Natural killer cell (primary cell): ENCODE results near the gene RYR1. TPM values are rescaled to one million over a fixed set of nuclear protein-coding genes. Genes with fewer than 3 reads are reported as not detected.
"Not testable (repeated sequence)": the region's sequence is repeated elsewhere in the genome, so short reads cannot be mapped to it uniquely, and the experiment has no call there.

Experiments
- ATAC-seq, 3 donors: fragments of 150-1000 bp in 2 of 3; fragments of 200-7000 bp in 1 of 3; cut with Tn5 transposase; 1 replicate in 1 of 3; 2 replicates in 2 of 3; pipeline ENCODE4 v1.10.0; 2021; ENCODE audit warnings: mild to moderate bottlenecking in 2 of 3, moderate library complexity in 2 of 3
- DNase-seq, 2 donors: peaks; one replicate each; pipeline versions ENCODE4 v3.0.0 to v3.0.0-alpha.2; 2013 to 2021; ENCODE audit warnings: mixed read lengths in 1 of 2
- H3K27ac ChIP-seq: one replicate; pipeline ENCODE4 v1.5.1; 2013; ENCODE audit warnings: mild to moderate bottlenecking, low read length
- H3K27me3 ChIP-seq: one replicate; pipeline ENCODE4 v1.6.1; 2013; ENCODE audit warnings: low read length; ENCODE audit not compliant: control insufficient read depth, insufficient read depth
- H3K36me3 ChIP-seq: one replicate; pipeline ENCODE4 v1.6.1; 2013; ENCODE audit warnings: low read length; ENCODE audit not compliant: control insufficient read depth, insufficient read depth
- H3K4me1 ChIP-seq: one replicate; pipeline ENCODE4 v1.6.1; 2013; ENCODE audit warnings: low read length; ENCODE audit not compliant: control insufficient read depth, insufficient read depth
- H3K4me3 ChIP-seq: one replicate; pipeline ENCODE4 v1.5.1; 2013; ENCODE audit warnings: low read length
- H3K9me3 ChIP-seq: one replicate; pipeline ENCODE4 v1.6.1; 2013; ENCODE audit warnings: low read length; ENCODE audit not compliant: control insufficient read depth, insufficient read depth
- H3K27ac Mint-ChIP-seq, 2 donors: one replicate each; pipeline ENCODE4 v1.8.0; 2022; ENCODE audit warnings: mild to moderate bottlenecking in 2 of 2, mixed read lengths in 2 of 2, moderate library complexity in 1 of 2
- H3K27me3 Mint-ChIP-seq, 2 donors: one replicate each; pipeline ENCODE4 v1.8.0; 2022; ENCODE audit warnings: low read depth in 2 of 2, mixed read lengths in 2 of 2
- H3K36me3 Mint-ChIP-seq: one replicate; pipeline ENCODE4 v1.8.0; 2022; ENCODE audit warnings: mixed read lengths
- H3K4me1 Mint-ChIP-seq, 2 donors: one replicate each; pipeline ENCODE4 v1.8.0; 2022; ENCODE audit warnings: mixed read lengths in 2 of 2
- H3K4me3 Mint-ChIP-seq: one replicate; pipeline ENCODE4 v1.8.0; 2022; ENCODE audit warnings: mild to moderate bottlenecking, moderate library complexity, mixed read lengths
- H3K9me3 Mint-ChIP-seq, 2 donors: one replicate each; pipeline ENCODE4 v1.8.0; 2022; ENCODE audit warnings: mixed read lengths in 2 of 2
- WGBS: methylation state at CpG from one replicate; pipeline ENCODE4 v1.1.7; 2013; ENCODE audit warnings: missing lambda C conversion rate; ENCODE audit not compliant: insufficient coverage; 5-methylcytosine and 5-hydroxymethylcytosine counted together
- intact Hi-C: fragments of 100-400 bp; cut with micrococcal nuclease; formaldehyde crosslinking; loops from one replicate; pipeline ENCODE4 v1.14.2; 2022
- total RNA-seq, 4 donors: library from RNA; stranded (reverse); fragments of 120-200 nt in 1 of 4; gene quantifications; one replicate each; pipeline versions ENCODE4 v1.2.3 to v1.2.4, GENCODE V29; 2013 to 2022
- TF ChIP-seq, protein P1 (sequence below): fragments of 200-600 bp; IDR thresholded peaks from one replicate; pipeline ENCODE4 v1.8.0; 2022; ENCODE audit warnings: antibody characterized with exemption

Gene RYR1
- total RNA-seq, 3 donors from 2014 or later (not counting 1 experiment from before 2014, with no cell fraction given) = 0.05 to 1.0 (median 0.65) TPM

DNA sequence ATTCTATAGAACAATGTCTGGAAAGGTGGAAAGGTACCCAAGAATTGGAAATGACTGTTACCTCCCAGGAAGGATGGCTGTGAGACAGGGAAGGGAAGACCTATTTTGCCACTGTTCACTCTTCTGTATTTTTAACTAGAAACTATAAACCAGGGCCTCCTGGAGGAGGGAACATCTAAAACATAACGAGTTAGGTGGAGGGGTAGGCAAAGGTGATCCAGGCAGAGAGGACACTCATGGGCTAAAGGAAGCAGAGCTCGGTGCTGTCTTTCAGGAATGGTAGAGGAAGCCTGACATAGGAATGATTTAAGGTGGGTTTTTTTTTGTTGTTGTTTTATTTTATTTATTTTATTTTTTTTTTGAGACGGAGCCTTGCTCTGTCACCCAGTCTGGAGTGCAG, 191.3 kb downstream of the RYR1 start:
- no peak for ATAC-seq
- Histone ChIP-seq H3K4me1 (peaks cover 5% of the 10 kb centered on the region), H3K27me3 (no peaks in the 10 kb centered on the region), H3K27ac (no peak overlapping the region), H3K4me3 (no peak overlapping the region), H3K36me3 (peaks cover 73% of the 10 kb centered on the region), H3K9me3 (no peaks in the 10 kb centered on the region)
- peaks cover 6 to 10% of the 10 kb centered on the region in 2 donors for H3K4me1 Mint-ChIP-seq
- TF ChIP-seq, protein P1, sequence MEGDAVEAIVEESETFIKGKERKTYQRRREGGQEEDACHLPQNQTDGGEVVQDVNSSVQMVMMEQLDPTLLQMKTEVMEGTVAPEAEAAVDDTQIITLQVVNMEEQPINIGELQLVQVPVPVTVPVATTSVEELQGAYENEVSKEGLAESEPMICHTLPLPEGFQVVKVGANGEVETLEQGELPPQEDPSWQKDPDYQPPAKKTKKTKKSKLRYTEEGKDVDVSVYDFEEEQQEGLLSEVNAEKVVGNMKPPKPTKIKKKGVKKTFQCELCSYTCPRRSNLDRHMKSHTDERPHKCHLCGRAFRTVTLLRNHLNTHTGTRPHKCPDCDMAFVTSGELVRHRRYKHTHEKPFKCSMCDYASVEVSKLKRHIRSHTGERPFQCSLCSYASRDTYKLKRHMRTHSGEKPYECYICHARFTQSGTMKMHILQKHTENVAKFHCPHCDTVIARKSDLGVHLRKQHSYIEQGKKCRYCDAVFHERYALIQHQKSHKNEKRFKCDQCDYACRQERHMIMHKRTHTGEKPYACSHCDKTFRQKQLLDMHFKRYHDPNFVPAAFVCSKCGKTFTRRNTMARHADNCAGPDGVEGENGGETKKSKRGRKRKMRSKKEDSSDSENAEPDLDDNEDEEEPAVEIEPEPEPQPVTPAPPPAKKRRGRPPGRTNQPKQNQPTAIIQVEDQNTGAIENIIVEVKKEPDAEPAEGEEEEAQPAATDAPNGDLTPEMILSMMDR = no peak
- no peaks in the 10 kb centered on the region for H3K9me3 Mint-ChIP-seq
- DNase-seq = no peak
- H3K27me3 Mint-ChIP-seq = no peaks in the 10 kb centered on the region
- WGBS = 99% methylated on average over 3 of the region's 3 CpGs
- peaks cover 7% of the 10 kb centered on the region for H3K36me3 Mint-ChIP-seq
- no peak overlapping the region for H3K27ac Mint-ChIP-seq
- H3K4me3 Mint-ChIP-seq = no peak overlapping the region
- intact Hi-C loops = no loop called here

DNA sequence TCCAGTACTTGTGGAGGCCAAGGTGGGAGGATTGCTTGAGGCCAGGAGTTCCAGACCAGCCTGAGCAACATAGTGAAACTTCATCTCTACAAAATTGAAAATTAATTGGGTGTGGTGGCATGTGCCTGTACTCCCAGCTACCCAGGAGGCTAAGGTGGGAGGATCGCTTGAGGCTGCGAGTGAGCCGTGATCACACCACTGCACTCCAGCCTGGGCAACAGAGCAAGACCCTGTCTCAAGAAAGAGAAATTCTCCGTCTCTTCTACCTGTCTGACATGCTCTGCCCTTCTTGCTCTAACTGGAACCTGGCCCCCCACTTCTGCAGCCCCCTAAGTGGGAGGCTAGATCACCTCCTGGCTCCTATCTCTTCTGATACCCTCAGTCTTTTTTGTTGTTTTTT, 192.9 kb downstream of the RYR1 start:
- Mint-ChIP-seq H3K27me3 (no peaks in the 10 kb centered on the region), H3K9me3 (no peaks in the 10 kb centered on the region), H3K36me3 (peaks cover 7% of the 10 kb centered on the region), H3K4me1 (peaks cover 0 to 5% of the 10 kb centered on the region in 2 donors), H3K4me3 (no peak overlapping the region), H3K27ac (no peak overlapping the region)
- H3K4me3 ChIP-seq = no peak overlapping the region
- H3K4me1 ChIP-seq = no peaks in the 10 kb centered on the region
- DNase-seq (no peak), ATAC-seq (no peak)
- H3K36me3 ChIP-seq = peaks cover 76% of the 10 kb centered on the region
- no peaks in the 10 kb centered on the region for H3K9me3 ChIP-seq
- intact Hi-C loops = no loop called here
- no peaks in the 10 kb centered on the region for H3K27me3 ChIP-seq
- TF ChIP-seq, protein P1 = no peak
- WGBS = over 99% methylated on average over 4 of the region's 4 CpGs
- H3K27ac ChIP-seq = no peak overlapping the region

DNA sequence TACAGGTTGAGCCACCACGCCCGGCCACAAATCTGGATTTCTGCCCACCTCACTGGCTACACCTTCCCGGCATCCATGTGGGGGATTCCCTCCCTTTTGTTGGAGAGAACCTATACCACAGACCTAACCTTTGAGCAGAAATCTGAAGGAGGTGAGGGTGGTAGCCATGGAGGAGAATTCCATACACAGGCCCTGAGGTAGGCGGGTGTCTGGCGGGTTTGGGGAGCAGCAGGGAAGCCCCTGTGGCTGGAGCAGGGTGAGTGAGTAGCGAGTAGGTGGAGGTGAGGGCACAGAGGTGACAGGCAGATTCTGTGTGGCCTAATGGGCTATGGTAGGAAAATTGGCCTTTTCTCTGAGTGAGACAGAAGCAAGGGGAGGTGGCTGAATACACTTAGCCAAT, 196.1 kb downstream of the RYR1 start:
- Mint-ChIP-seq H3K36me3 (peaks cover 7% of the 10 kb centered on the region), H3K9me3 (no peaks in the 10 kb centered on the region), H3K4me3 (no peak overlapping the region), H3K27ac (no peak overlapping the region), H3K4me1 (peaks cover 8 to 10% of the 10 kb centered on the region in 2 donors), H3K27me3 (no peaks in the 10 kb centered on the region)
- no peak overlapping the region for H3K27ac ChIP-seq
- no peaks in the 10 kb centered on the region for H3K9me3 ChIP-seq
- intact Hi-C loops = no loop called here
- ATAC-seq = no peak
- H3K4me1 ChIP-seq = peaks cover under 1% of the 10 kb centered on the region
- WGBS = 98% methylated on average over 6 of the region's 6 CpGs
- H3K4me3 ChIP-seq = no peak overlapping the region
- no peaks in the 10 kb centered on the region for H3K27me3 ChIP-seq
- no peak for DNase-seq
- TF ChIP-seq, protein P1 = no peak
- H3K36me3 ChIP-seq = peaks cover 64% of the 10 kb centered on the region

DNA sequence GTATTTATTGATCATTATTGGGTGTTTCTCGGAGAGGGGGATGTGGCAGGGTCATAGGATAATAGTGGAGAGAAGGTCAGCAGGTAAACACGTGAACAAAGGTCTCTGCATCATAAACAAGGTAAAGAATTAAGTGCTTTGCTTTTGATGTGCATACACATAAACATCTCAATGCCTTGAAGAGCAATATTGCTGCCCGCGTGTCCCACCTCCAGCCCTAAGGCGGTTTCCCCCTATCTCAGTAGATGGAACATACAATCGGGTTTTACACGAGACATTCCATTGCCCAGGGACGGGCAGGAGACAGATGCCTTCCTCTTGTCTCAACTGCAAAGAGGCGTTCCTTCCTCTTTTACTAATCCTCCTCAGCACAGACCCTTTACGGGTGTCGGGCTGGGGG, 197.8 kb downstream of the RYR1 start:
- peaks cover 23 to 24% of the 10 kb centered on the region in 2 donors for H3K4me1 Mint-ChIP-seq
- H3K4me3 ChIP-seq, intact Hi-C loops, H3K9me3 ChIP-seq, H3K27me3 Mint-ChIP-seq, H3K27me3 ChIP-seq, DNase-seq, H3K36me3 Mint-ChIP-seq, ATAC-seq, H3K27ac ChIP-seq, H3K4me3 Mint-ChIP-seq, H3K9me3 Mint-ChIP-seq, H3K27ac Mint-ChIP-seq: not testable (repeated sequence)
- 89% methylated on average over 8 of the region's 11 CpGs for WGBS
- Histone ChIP-seq H3K4me1 (peaks cover 18% of the 10 kb centered on the region), H3K36me3 (peaks cover 58% of the 10 kb centered on the region)

DNA sequence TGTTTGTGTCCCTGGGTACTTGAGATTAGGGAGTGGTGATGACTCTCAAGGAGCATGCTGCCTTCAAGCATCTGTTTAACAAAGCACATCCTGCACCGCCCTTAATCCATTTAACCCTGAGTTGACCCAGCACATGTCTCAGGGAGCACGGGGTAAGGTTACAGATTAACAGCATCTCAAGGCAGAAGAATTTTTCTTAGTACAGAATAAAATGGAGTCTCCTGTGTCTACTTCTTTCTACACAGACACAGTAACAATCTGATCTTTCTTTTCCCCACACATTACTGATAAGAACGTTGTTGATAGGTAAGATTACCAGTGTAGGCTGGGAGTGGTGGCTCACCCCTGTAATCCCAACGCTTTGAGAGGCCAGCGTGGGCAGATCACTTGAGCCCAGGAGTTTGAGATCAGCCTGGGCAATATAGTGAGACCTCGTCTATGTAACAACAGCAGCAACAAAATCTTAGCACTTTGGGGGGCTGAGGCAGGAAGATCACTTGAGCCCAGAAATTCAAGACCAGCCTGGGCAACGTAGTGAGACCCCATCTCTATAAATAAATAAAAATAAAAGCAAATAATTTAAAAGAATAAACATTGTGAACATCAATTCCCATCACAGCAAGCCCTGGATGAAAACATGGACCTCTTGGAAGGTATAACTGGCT, 198.5 kb downstream of the RYR1 start:
- Histone ChIP-seq H3K36me3 (peaks cover 51% of the 10 kb centered on the region), H3K4me1 (peaks cover 24% of the 10 kb centered on the region)
- H3K4me3 Mint-ChIP-seq, ATAC-seq, H3K27me3 Mint-ChIP-seq, H3K27me3 ChIP-seq, H3K36me3 Mint-ChIP-seq, intact Hi-C loops, H3K9me3 Mint-ChIP-seq, H3K27ac Mint-ChIP-seq, DNase-seq, H3K4me3 ChIP-seq, H3K9me3 ChIP-seq, H3K27ac ChIP-seq: not testable (repeated sequence)
- WGBS = 94% methylated on average over 5 of the region's 7 CpGs
- H3K4me1 Mint-ChIP-seq = peaks cover 30 to 31% of the 10 kb centered on the region in 2 donors
